ENCODE data around the gene PHACTR1.
A peak's percentile ranks its signal among the peaks of the same experiment; 100 is the strongest.

The PHACTR1 gene

GRCh38 chr6:13273931-13274706 is 557.6 kb downstream of the PHACTR1 start:
- intact Hi-C loops (cut with DNase I) = no loop called here
- DNase-seq = peak in 36 of 42 donors; percentile 29 to 74 (median 46)

- no peak for DNase-seq
- intact Hi-C loops (cut with DNase I) = no loop called here
These were observed 558.3 kb downstream of the PHACTR1 start for GRCh38 chr6:13274707-13275434.

- intact Hi-C loops (cut with DNase I) = no loop called here
- no peak for DNase-seq
These were observed 558.9 kb downstream of the PHACTR1 start for GRCh38 chr6:13275435-13275989.

- intact Hi-C loops (cut with DNase I) = no loop called here
These were observed 560.7 kb downstream of the PHACTR1 start for GRCh38 chr6:13277231-13277630.

GRCh38 chr6:13278164-13278563 is 561.6 kb downstream of the PHACTR1 start:
- intact Hi-C loops (cut with DNase I) = no loop called here
- no peak for DNase-seq

More at GRCh38 chr6:13277231-13277630, 560.7 kb downstream of the PHACTR1 start:
- no peak for DNase-seq

GRCh38 chr6:13278991-13279390 is 562.4 kb downstream of the PHACTR1 start:
- intact Hi-C loops (cut with DNase I) = no loop called here
- no peak for DNase-seq

GRCh38 chr6:13280254-13280653 is 563.7 kb downstream of the PHACTR1 start:
- DNase-seq = no peak
- intact Hi-C loops (cut with DNase I) = no loop called here

GRCh38 chr6:13281686-13282085 is 565.1 kb downstream of the PHACTR1 start:
- DNase-seq = peak in 2 of 42 donors; percentile 3 to 20
- intact Hi-C loops (cut with DNase I) = no loop called here

GRCh38 chr6:13282393-13283069 is 566.0 kb downstream of the PHACTR1 start:
- intact Hi-C loops (cut with DNase I) = no loop called here
- DNase-seq = peak in 2 of 42 donors; percentile 1 to 3

- DNase-seq = peak in 1 of 42 donors; percentile 12
These were observed 566.8 kb downstream of the PHACTR1 start for GRCh38 chr6:13283331-13283730.

GRCh38 chr6:13284646-13285045 is 568.1 kb downstream of the PHACTR1 start:
- DNase-seq = peak in 1 of 42 donors; percentile 26
- intact Hi-C loops (cut with DNase I) = no loop called here

More at GRCh38 chr6:13283331-13283730, 566.8 kb downstream of the PHACTR1 start:
- intact Hi-C loops (cut with DNase I) = no loop called here

- peak in 2 of 42 donors; percentile 0 to 14 for DNase-seq
- intact Hi-C loops (cut with DNase I) = no loop called here
These were observed 569.1 kb downstream of the PHACTR1 start for GRCh38 chr6:13285705-13286104.

- DNase-seq = peak in 9 of 42 donors; percentile 26 to 69 (median 36)
These were observed 569.6 kb downstream of the PHACTR1 start for GRCh38 chr6:13286181-13286580.

GRCh38 chr6:13287104-13287503 is 570.5 kb downstream of the PHACTR1 start:
- intact Hi-C loops (cut with DNase I) = no loop called here
- peak in 3 of 42 donors; percentile 4 to 37 (median 32) for DNase-seq

More at GRCh38 chr6:13286181-13286580, 569.6 kb downstream of the PHACTR1 start:
- intact Hi-C loops (cut with DNase I) = no loop called here

- intact Hi-C loops (cut with DNase I) = no loop called here
- DNase-seq = peak in 3 of 42 donors; percentile 14 to 35 (median 15)
These were observed 571.9 kb downstream of the PHACTR1 start for GRCh38 chr6:13288481-13288880.

GRCh38 chr6:13288969-13289391 is 572.4 kb downstream of the PHACTR1 start:
- intact Hi-C loops (cut with DNase I) = no loop called here

GRCh38 chr6:13289789-13290318 is 573.3 kb downstream of the PHACTR1 start:
- DNase-seq = peak in 4 of 42 donors; percentile 14 to 34 (median 18)
- intact Hi-C loops (cut with DNase I) = no loop called here

More at GRCh38 chr6:13288969-13289391, 572.4 kb downstream of the PHACTR1 start:
- DNase-seq = peak in 3 of 42 donors; percentile 11 to 35 (median 22)

GRCh38 chr6:13290335-13290734 is 573.8 kb downstream of the PHACTR1 start:
- peak in 2 of 42 donors; percentile 5 to 29 for DNase-seq
- intact Hi-C loops (cut with DNase I) = no loop called here

- intact Hi-C loops (cut with DNase I) = no loop called here
- peak in 5 of 42 donors; percentile 5 to 39 (median 28) for DNase-seq
These were observed 576.2 kb downstream of the PHACTR1 start for GRCh38 chr6:13292774-13293173.

All from head of caudate nucleus (tissue), 42 donors.